HepG2 (cell line): ENCODE measurements around the gene MEAF6. TPM values are rescaled to one million over a fixed set of nuclear protein-coding genes. Genes with fewer than 3 reads are reported as not detected.

Source experiments
- ASH2L ChIP-seq: fragments of 300-600, 200-600 bp; sonication (generic); IDR thresholded peaks from 2 replicates; pipeline ENCODE4 v1.7.0; 2017; ENCODE audit warnings: low read depth, mild to moderate bottlenecking, moderate library complexity, mixed read lengths, low read length; ENCODE audit not compliant: insufficient read length
- CBX2 ChIP-seq, 2 experiments: fragments of 200-600 bp in 1 of 2; sonication (generic); formaldehyde crosslinking in 1 of 2; IDR thresholded peaks; 2 replicates each; pipeline versions ENCODE4 v1.7.0 to v1.8.1; 2018 to 2022; ENCODE audit warnings: low read depth in 2 of 2, low read length in 1 of 2, mild to moderate bottlenecking in 1 of 2, missing genetic modification reagents in 1 of 2
- ERF ChIP-seq: IDR thresholded peaks from 2 replicates; pipeline ENCODE4 v1.6.1; 2018; ENCODE audit warnings: missing biosample characterization, missing genetic modification reagents
- FLYWCH1 ChIP-seq: sonication (generic); formaldehyde crosslinking; IDR thresholded peaks from 2 replicates; pipeline ENCODE4 v1.8.1; 2023; ENCODE audit warnings: mild to moderate bottlenecking, missing genetic modification reagents
- GTF2F1 ChIP-seq: fragments of 150-350 bp; IDR thresholded peaks from 2 replicates; pipeline ENCODE4 v1.6.1; 2014; ENCODE audit warnings: low read length
- HOXA3 ChIP-seq: sonication (generic); formaldehyde crosslinking; IDR thresholded peaks from 2 replicates; pipeline ENCODE4 v1.5.0; 2020; ENCODE audit warnings: missing genetic modification reagents
- HOXA7 ChIP-seq: sonication (generic); formaldehyde crosslinking; IDR thresholded peaks from 2 replicates; pipeline ENCODE4 v1.8.1; 2022; ENCODE audit warnings: mild to moderate bottlenecking, missing genetic modification reagents, moderate library complexity
- KDM5B ChIP-seq: sonication (generic); formaldehyde crosslinking; IDR thresholded peaks from 2 replicates; pipeline ENCODE4 v1.4.0; 2020; ENCODE audit warnings: missing genetic modification reagents, mild to moderate bottlenecking, borderline replicate concordance
- NRL ChIP-seq: sonication (generic); formaldehyde crosslinking; IDR thresholded peaks from 2 replicates; pipeline ENCODE4 v1.5.0; 2020; ENCODE audit warnings: missing genetic modification reagents, mild to moderate bottlenecking, moderate library complexity, borderline replicate concordance
- PAF1 ChIP-seq: IDR thresholded peaks from 2 replicates; pipeline ENCODE4 v1.6.1; 2016; ENCODE audit warnings: missing genetic modification reagents, missing compliant biosample characterization
- RAD51 ChIP-seq: fragments of 450-650 bp; IDR thresholded peaks from 2 replicates; pipeline ENCODE4 v1.6.1; 2016; ENCODE audit warnings: borderline replicate concordance
- TSC22D2 ChIP-seq: sonication (generic); formaldehyde crosslinking; IDR thresholded peaks from 2 replicates; pipeline ENCODE4 v1.5.1; 2020; ENCODE audit warnings: missing genetic modification reagents, mild to moderate bottlenecking, borderline replicate concordance
- ZBTB38 ChIP-seq: sonication (generic); formaldehyde crosslinking; IDR thresholded peaks from 2 replicates; pipeline ENCODE4 v1.5.1; 2020; ENCODE audit warnings: mild to moderate bottlenecking, missing genetic modification reagents
- ZNF224 ChIP-seq: sonication (generic); formaldehyde crosslinking; IDR thresholded peaks from 2 replicates; pipeline ENCODE4 v1.5.0; 2020; ENCODE audit warnings: mild to moderate bottlenecking, missing genetic modification reagents
- ZNF567 ChIP-seq: sonication (generic); formaldehyde crosslinking; IDR thresholded peaks from 2 replicates; pipeline ENCODE4 v1.8.1; 2023; ENCODE audit warnings: mild to moderate bottlenecking, missing genetic modification reagents, borderline replicate concordance
- ZNF768 ChIP-seq: sonication (generic); formaldehyde crosslinking; IDR thresholded peaks from 2 replicates; pipeline ENCODE4 v1.4.0; 2020; ENCODE audit warnings: missing genetic modification reagents
- polyA plus RNA-seq, 8 experiments: library from polyadenylated mRNA; depleted of rRNA in 3 of 8; stranded (reverse) in 7 of 8; unstranded in 1 of 8; fragments of >200 nt; fragmentation: Illumina TruSeq in 4 of 8; extraction: Trizol in 4 of 8; gene quantifications; 2 replicates each; pipeline versions ENCODE4 v1.2.1 to v1.2.3, GENCODE V29; 2011 to 2016; ENCODE audit warnings: low read depth in 4 of 8, missing spikeins in 1 of 8, mixed read lengths in 1 of 8; ENCODE audit not compliant: insufficient read depth in 1 of 8
- total RNA-seq, 5 experiments: library from RNA; depleted of rRNA; stranded (reverse); fragments of >200 nt; fragmentation: Illumina TruSeq; extraction: Trizol; gene quantifications; 2 replicates each; pipeline ENCODE4 v1.2.3, GENCODE V29; 2016; ENCODE audit warnings: low read depth in 1 of 5
- TF ChIP-seq, protein P1 (sequence below): sonication (generic); formaldehyde crosslinking; IDR thresholded peaks from 2 replicates; pipeline ENCODE4 v1.4.0; 2020; ENCODE audit warnings: missing genetic modification reagents, borderline replicate concordance
- TF ChIP-seq, protein P2 (sequence below): sonication (generic); formaldehyde crosslinking; IDR thresholded peaks from 2 replicates; pipeline ENCODE4 v1.4.0; 2020; ENCODE audit warnings: mild to moderate bottlenecking, missing genetic modification reagents

Gene MEAF6
- total and polyA plus RNA-seq, 2 of the 13 experiments (the other 11 are each of a cell fraction or from before 2014, with no cell fraction given) = 29.5 to 45.6 TPM

- no peak for TF ChIP-seq CBX2 (IDR thresholded peaks at IDR 0.05; ENCODE audit: low read depth, low read length)
- TF ChIP-seq CBX2 (CRISPR knock-in tag; IDR thresholded peaks at IDR 0.05; ENCODE audit: low read depth) = no peak
- TF ChIP-seq, protein P1, sequence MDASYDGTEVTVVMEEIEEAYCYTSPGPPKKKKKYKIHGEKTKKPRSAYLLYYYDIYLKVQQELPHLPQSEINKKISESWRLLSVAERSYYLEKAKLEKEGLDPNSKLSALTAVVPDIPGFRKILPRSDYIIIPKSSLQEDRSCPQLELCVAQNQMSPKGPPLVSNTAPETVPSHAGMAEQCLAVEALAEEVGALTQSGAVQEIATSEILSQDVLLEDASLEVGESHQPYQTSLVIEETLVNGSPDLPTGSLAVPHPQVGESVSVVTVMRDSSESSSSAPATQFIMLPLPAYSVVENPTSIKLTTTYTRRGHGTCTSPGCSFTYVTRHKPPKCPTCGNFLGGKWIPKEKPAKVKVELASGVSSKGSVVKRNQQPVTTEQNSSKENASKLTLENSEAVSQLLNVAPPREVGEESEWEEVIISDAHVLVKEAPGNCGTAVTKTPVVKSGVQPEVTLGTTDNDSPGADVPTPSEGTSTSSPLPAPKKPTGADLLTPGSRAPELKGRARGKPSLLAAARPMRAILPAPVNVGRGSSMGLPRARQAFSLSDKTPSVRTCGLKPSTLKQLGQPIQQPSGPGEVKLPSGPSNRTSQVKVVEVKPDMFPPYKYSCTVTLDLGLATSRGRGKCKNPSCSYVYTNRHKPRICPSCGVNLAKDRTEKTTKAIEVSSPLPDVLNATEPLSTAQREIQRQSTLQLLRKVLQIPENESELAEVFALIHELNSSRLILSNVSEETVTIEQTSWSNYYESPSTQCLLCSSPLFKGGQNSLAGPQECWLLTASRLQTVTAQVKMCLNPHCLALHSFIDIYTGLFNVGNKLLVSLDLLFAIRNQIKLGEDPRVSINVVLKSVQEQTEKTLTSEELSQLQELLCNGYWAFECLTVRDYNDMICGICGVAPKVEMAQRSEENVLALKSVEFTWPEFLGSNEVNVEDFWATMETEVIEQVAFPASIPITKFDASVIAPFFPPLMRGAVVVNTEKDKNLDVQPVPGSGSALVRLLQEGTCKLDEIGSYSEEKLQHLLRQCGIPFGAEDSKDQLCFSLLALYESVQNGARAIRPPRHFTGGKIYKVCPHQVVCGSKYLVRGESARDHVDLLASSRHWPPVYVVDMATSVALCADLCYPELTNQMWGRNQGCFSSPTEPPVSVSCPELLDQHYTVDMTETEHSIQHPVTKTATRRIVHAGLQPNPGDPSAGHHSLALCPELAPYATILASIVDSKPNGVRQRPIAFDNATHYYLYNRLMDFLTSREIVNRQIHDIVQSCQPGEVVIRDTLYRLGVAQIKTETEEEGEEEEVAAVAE (CRISPR knock-in tag) = no peak
- TF ChIP-seq PAF1 (CRISPR knock-in tag) = no peak
- no peak for TF ChIP-seq ZBTB38 (CRISPR knock-in tag)
- TF ChIP-seq FLYWCH1 = no peak
- peak; percentile 5 for TF ChIP-seq ASH2L
- peak; percentile 60; the same call in 1 of the 2 replicates for TF ChIP-seq HOXA7 (CRISPR knock-in tag)
- TF ChIP-seq HOXA3 (CRISPR knock-in tag) = no peak
- no peak for TF ChIP-seq ZNF768 (CRISPR knock-in tag)
- TF ChIP-seq NRL (CRISPR knock-in tag) = no peak
- TF ChIP-seq ERF (CRISPR knock-in tag) = no peak
- TF ChIP-seq TSC22D2 (CRISPR knock-in tag) = no peak
- TF ChIP-seq ZNF567 = no peak
- no peak for TF ChIP-seq ZNF224 (CRISPR knock-in tag)
- TF ChIP-seq, protein P2, sequence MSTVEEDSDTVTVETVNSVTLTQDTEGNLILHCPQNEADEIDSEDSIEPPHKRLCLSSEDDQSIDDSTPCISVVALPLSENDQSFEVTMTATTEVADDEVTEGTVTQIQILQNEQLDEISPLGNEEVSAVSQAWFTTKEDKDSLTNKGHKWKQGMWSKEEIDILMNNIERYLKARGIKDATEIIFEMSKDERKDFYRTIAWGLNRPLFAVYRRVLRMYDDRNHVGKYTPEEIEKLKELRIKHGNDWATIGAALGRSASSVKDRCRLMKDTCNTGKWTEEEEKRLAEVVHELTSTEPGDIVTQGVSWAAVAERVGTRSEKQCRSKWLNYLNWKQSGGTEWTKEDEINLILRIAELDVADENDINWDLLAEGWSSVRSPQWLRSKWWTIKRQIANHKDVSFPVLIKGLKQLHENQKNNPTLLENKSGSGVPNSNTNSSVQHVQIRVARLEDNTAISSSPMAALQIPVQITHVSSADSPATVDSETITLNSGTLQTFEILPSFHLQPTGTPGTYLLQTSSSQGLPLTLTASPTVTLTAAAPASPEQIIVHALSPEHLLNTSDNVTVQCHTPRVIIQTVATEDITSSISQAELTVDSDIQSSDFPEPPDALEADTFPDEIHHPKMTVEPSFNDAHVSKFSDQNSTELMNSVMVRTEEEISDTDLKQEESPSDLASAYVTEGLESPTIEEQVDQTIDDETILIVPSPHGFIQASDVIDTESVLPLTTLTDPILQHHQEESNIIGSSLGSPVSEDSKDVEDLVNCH (CRISPR knock-in tag) = no peak
- peak; percentile 56; the same call in 1 of the 2 replicates for TF ChIP-seq KDM5B (CRISPR knock-in tag)
- TF ChIP-seq RAD51 = no peak
- TF ChIP-seq GTF2F1 = no peak
These were observed 39.7 kb downstream of the MEAF6 start (continued) for GRCh38 chr1:37474697-37475379.
